GM12865 (cell line): ENCODE results near the gene SLAMF6.
A peak's percentile ranks its signal among the peaks of the same experiment; 100 is the strongest.
"Not testable (repeated sequence)": the region's sequence is repeated elsewhere in the genome, so short reads cannot be mapped to it uniquely, and the experiment has no call there.

Experiments used
- DNase-seq: peaks from one replicate; pipeline ENCODE4 v3.0.0; 2010; ENCODE audit warnings: low read depth
- H3K4me3 ChIP-seq: 2 replicates; pipeline ENCODE4 v1.5.1; 2011; ENCODE audit warnings: mild to moderate bottlenecking, low read depth, low read length, control low read depth
- TF ChIP-seq, protein P1 (sequence below): IDR thresholded peaks from 2 replicates; pipeline ENCODE4 v1.5.1; 2011; ENCODE audit warnings: low read length, control low read depth, low read depth, inconsistent platforms; ENCODE audit not compliant: insufficient read depth; ENCODE audit errors: missing control alignments

SLAMF6 gene

DNA sequence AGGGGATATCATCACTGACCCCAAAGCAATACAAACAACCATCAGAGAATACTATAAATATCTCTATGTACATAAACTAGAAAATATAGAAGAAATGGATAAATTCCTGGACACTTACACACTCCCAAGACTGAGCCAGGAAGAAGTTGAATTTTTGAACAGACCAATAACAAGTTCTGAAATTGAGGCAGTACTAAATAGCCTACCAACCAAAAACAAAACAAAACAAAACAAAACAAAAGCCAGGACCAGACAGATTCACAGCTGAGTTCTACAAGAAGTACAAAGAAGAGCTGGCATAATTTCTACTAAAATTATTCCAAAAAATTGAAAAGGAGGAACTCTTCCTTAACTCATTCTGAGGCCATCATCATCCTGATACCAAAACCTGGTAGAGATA is 37.8 kb upstream of the SLAMF6 start:
- no peak overlapping the region for H3K4me3 ChIP-seq
- DNase-seq = no peak
- TF ChIP-seq, protein P1, sequence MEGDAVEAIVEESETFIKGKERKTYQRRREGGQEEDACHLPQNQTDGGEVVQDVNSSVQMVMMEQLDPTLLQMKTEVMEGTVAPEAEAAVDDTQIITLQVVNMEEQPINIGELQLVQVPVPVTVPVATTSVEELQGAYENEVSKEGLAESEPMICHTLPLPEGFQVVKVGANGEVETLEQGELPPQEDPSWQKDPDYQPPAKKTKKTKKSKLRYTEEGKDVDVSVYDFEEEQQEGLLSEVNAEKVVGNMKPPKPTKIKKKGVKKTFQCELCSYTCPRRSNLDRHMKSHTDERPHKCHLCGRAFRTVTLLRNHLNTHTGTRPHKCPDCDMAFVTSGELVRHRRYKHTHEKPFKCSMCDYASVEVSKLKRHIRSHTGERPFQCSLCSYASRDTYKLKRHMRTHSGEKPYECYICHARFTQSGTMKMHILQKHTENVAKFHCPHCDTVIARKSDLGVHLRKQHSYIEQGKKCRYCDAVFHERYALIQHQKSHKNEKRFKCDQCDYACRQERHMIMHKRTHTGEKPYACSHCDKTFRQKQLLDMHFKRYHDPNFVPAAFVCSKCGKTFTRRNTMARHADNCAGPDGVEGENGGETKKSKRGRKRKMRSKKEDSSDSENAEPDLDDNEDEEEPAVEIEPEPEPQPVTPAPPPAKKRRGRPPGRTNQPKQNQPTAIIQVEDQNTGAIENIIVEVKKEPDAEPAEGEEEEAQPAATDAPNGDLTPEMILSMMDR = no peak

DNA sequence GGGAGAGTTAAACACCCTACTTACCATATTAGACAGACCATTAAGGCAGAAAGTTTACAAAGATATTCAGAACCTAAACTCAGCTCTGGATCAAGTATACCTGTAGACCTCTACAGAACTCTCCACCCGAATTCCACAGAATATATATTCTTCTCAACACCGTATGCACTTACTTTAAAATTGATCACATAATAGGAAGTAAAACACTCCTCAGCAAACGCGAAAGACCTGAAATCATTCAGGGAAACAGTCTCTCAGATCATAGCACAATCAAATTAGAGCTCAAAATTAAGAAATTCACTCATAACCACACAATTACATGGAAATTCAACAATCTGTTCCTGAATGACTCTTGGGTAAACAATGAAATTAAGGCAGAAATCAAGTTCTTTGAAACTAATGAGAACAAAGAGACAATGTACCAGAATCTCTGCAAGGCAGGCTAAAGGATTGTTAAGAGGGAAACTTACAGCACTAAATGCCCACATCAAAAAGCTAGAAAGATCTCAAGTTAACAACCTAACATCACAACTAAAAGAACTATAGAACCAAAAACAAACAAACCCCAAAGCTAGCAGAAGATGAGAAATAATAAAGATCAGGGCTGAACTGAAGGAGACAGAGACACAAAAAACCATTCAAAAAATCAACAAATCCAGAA is 37.1 kb upstream of the SLAMF6 start:
- TF ChIP-seq, protein P1 = no peak
- no peak for DNase-seq
- no peak overlapping the region for H3K4me3 ChIP-seq

DNA sequence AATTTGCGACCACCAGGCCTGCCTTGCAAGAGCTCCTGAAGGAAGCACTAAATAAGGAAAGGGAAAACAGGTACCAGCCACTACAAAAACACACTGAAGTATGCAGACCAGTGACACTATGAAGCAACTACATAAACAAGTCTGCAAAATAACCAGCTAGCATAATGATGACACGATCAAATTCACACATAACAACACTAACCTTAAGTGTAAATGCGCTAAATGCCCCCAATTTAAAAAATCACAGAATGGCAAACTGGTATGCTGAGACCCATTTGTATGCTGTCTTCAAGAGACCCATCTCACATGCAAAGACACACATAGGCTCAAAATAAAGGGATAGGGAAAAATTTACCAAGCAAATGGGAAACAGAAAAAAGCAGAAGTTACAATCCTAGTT is 36.4 kb upstream of the SLAMF6 start:
- not testable (repeated sequence) for H3K4me3 ChIP-seq, DNase-seq

DNA sequence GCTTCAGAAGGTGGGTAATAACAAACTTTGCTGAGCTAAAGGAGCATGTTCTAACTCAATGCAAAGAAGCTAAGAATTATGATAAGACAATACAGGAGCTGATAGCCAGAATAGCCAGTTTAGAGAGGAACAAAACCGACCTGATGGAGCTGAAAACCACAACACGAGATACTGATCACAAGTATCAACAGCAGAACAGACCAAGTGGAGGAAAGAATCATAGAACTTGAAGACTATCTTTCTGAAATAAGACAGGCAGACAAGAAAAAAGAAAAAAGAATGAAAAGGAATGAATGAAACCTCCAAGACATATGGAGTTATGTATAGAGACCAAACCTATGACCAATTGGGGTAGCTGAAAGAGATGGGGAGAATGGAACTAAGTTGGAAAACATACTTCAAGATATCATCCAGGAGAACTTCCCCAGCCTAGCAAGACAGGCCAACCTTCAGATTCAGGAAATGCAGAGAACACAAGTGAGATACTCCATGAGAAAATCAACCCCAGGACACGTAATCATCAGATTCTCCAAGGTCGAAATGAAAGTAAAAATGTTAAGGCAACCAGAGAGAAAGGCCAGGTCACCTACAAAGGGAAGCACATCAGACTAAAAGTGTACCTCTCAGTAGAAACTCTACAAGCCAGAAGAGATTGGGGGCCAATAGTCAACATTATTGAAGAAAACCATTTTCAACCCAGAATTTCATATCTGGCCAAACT is 35.8 kb upstream of the SLAMF6 start:
- TF ChIP-seq, protein P1 = no peak
- H3K4me3 ChIP-seq = no peak overlapping the region
- DNase-seq = no peak

DNA sequence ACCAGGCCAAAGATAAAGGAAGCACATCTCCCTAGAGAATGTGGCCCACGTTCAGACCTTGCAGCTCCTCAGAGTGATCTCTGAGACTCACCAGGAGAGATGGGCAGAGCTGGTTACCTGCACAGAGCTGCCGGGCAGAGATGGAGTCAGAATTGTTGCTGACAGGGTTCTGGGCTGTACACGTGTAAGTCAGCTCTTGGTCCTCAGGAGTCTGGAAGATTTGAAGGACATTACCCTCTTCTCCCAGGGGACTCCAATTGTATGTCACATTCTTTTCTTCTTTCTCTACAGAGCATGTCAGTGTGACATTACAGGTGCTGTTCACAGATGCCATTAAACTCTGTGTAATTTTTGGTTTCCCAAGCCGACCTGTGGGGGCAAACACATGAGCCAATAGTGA is 30.7 kb upstream of the SLAMF6 start:
- TF ChIP-seq, protein P1 = no peak
- DNase-seq = no peak
- no peak overlapping the region for H3K4me3 ChIP-seq

DNA sequence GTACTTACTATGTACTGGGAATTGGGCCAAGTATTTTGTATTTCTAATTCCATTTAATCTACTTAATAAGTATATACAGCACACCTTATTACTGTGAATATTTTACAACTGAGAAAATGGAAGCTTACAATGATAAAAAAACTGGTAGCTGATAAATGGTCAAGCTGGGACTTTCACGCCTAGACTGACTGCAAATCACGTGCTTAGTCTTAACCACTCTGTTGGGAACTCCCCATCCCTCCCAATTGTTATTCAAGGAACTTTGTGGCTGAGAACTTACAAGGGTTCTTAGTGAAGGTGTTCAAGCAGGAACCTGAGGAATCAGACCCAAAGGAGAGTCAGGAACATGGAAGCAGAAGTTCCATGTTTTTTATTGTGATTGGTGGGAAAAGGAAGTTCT is 29.4 kb upstream of the SLAMF6 start:
- DNase-seq = no peak
- no peak overlapping the region for H3K4me3 ChIP-seq
- TF ChIP-seq, protein P1 = no peak

DNA sequence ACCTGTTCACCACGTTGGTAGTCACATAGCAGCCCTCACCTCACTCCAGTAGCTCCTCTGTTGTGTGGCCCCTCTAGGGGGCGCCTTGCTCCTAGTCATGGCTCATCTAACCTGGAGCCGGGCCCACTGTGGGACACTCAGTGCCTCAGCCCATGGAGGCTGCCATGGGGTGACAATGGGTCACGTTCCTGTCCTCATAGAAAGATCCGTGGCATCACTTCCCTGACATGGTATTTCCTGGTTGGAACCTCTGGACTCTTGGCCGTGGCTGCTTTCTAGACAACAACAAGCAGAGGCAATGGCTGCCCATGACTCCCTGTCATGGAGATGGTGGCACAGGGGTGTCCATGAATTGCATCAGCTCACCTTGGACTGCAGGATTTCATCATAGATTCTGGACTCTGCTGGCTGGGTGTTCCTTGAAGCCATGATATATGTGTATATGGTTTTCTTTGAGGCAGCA is 27.5 kb upstream of the SLAMF6 start:
- peak; percentile 56 for DNase-seq
- no peak overlapping the region for H3K4me3 ChIP-seq
- TF ChIP-seq, protein P1 = peak; percentile 37
